ENCODE data around the gene ZNF646. TPM values are rescaled to one million over a fixed set of nuclear protein-coding genes. Genes with fewer than 3 reads are reported as not detected.
A peak's percentile ranks its signal among the peaks of the same experiment; 100 is the strongest.

ZNF646 gene
- total and polyA plus RNA-seq, 2 of the 13 experiments (the other 11 are each of a cell fraction or from before 2014, with no cell fraction given), result 3.4 to 10.9 TPM

DNA sequence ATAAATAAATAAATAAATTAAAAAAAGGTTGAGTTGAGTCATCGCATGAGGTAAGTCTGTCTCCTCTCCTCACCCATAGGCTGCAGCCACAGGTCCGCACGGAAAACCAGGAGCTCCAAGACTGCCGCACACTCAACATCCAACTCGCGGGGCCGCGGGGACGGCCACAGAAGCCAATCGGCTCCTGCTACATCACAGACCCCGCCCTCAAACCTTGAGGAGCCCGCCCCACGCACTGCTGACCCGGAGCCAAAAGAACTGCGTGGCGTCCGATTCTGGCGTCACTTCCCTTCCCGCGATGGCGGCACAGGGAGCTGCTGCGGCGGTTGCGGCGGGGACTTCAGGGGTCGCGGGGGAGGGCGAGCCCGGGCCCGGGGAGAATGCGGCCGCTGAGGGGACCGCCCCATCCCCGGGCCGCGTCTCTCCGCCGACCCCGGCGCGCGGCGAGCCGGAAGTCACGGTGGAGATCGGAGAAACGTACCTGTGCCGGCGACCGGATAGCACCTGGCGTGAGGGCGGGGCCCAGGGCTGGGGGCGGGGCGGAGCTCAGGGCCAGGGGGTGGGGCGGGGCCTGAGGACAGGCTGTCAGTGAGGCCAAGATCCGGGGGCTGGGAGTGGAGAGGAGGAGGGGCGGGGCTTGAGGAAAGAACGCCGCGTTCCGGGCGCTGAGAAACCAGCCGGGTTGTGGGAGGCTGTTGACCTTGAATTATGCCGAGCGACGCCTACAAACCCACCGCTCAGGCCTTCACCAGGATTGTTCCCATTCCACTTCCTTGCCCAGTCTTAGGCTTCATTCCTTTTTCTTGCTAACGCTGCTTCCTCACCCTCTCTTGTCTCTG lies 43.4 kb downstream of the ZNF646 start, which contains the start of gene KAT8 (continued):
- TF ChIP-seq ATF5 (CRISPR knock-in tag; IDR thresholded peaks at IDR 0.05; ENCODE audit: low read depth) (no peak), ZNF207 (IDR thresholded peaks at IDR 0.05; ENCODE audit: borderline replicate concordance) (no peak), ZNF34 (CRISPR knock-in tag; IDR thresholded peaks at IDR 0.05; ENCODE audit: borderline replicate concordance) (0 out of 2 replicates have a peak, but pooled peaks have one; percentile 80), ZNF101 (CRISPR knock-in tag; IDR thresholded peaks at IDR 0.05; ENCODE audit: borderline replicate concordance, low read depth) (no peak), ZSCAN22 (CRISPR knock-in tag; IDR thresholded peaks at IDR 0.05) (peak; percentile 15; the same call in 1 of the 2 replicates), MYC (CRISPR knock-in tag; IDR thresholded peaks at IDR 0.05; ENCODE audit: borderline replicate concordance) (peak; percentile 79), RARA (CRISPR knock-in tag; IDR thresholded peaks at IDR 0.05) (peak; percentile 54), ZNF781 (CRISPR knock-in tag; IDR thresholded peaks at IDR 0.05; ENCODE audit: borderline replicate concordance, not compliant biosample characterization) (no peak), ZNF782 (CRISPR knock-in tag; IDR thresholded peaks at IDR 0.05; ENCODE audit: borderline replicate concordance) (no peak), SOX13 (IDR thresholded peaks at IDR 0.05) (no peak; the same call in 1 of the 2 replicates), SOX13 (CRISPR knock-in tag; conservative IDR thresholded peaks at IDR 0.05 in 1 of 2, IDR thresholded peaks at IDR 0.05 in 1 of 2) (peak in 1 of 2 experiments; percentile 25; a peak in 1 of 4 replicates), ZFX (CRISPR knock-in tag; IDR thresholded peaks at IDR 0.05; ENCODE audit: low read depth) (peak; percentile 59), ARHGAP35 (CRISPR knock-in tag; IDR thresholded peaks at IDR 0.05; ENCODE audit: borderline replicate concordance) (peak; percentile 92; the same call in 1 of the 2 replicates), NFKBIZ (CRISPR knock-in tag; IDR thresholded peaks at IDR 0.05) (peak; percentile 93), ZFP37 (CRISPR knock-in tag; IDR thresholded peaks at IDR 0.05; ENCODE audit: borderline replicate concordance) (no peak), HOXA3 (CRISPR knock-in tag; IDR thresholded peaks at IDR 0.05) (peak; percentile 100), ZNF510 (CRISPR knock-in tag; IDR thresholded peaks at IDR 0.05; ENCODE audit: low read depth) (0 out of 2 replicates have a peak, but pooled peaks have one; percentile 58), ZNF552 (CRISPR knock-in tag; IDR thresholded peaks at IDR 0.05; ENCODE audit: borderline replicate concordance) (peak; percentile 33; the same call in 1 of the 2 replicates), PAF1 (CRISPR knock-in tag; IDR thresholded peaks at IDR 0.05) (no peak), ZNF761 (CRISPR knock-in tag; conservative IDR thresholded peaks at IDR 0.05) (0 out of 2 replicates have a peak, but pooled peaks have one; percentile 44), GTF2F1 (IDR thresholded peaks at IDR 0.05; ENCODE audit: low read length) (0 out of 2 replicates have a peak, but pooled peaks have one; percentile 53), ZNF780A (CRISPR knock-in tag; IDR thresholded peaks at IDR 0.05) (no peak), REXO4 (CRISPR knock-in tag; IDR thresholded peaks at IDR 0.05; ENCODE audit: borderline replicate concordance) (no peak), RCOR2 (CRISPR knock-in tag; IDR thresholded peaks at IDR 0.05) (0 out of 2 replicates have a peak, but pooled peaks have one; percentile 47)
- TF ChIP-seq, protein P1, sequence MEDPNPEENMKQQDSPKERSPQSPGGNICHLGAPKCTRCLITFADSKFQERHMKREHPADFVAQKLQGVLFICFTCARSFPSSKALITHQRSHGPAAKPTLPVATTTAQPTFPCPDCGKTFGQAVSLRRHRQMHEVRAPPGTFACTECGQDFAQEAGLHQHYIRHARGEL (CRISPR knock-in tag; IDR thresholded peaks at IDR 0.05), result no peak
- TF ChIP-seq, protein P2, sequence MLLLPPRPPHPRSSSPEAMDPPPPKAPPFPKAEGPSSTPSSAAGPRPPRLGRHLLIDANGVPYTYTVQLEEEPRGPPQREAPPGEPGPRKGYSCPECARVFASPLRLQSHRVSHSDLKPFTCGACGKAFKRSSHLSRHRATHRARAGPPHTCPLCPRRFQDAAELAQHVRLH (CRISPR knock-in tag; IDR thresholded peaks at IDR 0.05; ENCODE audit: borderline replicate concordance, low read depth), result no peak
- TF ChIP-seq, protein P3, sequence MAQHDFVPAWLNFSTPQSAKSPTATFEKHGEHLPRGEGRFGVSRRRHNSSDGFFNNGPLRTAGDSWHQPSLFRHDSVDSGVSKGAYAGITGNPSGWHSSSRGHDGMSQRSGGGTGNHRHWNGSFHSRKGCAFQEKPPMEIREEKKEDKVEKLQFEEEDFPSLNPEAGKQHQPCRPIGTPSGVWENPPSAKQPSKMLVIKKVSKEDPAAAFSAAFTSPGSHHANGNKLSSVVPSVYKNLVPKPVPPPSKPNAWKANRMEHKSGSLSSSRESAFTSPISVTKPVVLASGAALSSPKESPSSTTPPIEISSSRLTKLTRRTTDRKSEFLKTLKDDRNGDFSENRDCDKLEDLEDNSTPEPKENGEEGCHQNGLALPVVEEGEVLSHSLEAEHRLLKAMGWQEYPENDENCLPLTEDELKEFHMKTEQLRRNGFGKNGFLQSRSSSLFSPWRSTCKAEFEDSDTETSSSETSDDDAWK (CRISPR knock-in tag; IDR thresholded peaks at IDR 0.05), result no peak
